Measurements from ENCODE around the gene MSH6. TPM values are rescaled to one million over a fixed set of nuclear protein-coding genes. Genes with fewer than 3 reads are reported as not detected.

Gene MSH6
- total RNA-seq, 1 experiment from 2014 or later, result 98.0 TPM

- Histone ChIP-seq H3K4me3 (ENCODE audit: low read depth in 2 of 2, low read length in 2 of 2) (no peak overlapping the region), H3K36me3 (ENCODE audit: control insufficient read depth, insufficient read depth, low read length) (peaks cover 36% of the 10 kb centered on the region), H3K9me3 (ENCODE audit: control insufficient read depth, insufficient read depth, low read depth, low read length) (no peaks in the 10 kb centered on the region), H3K27ac (ENCODE audit: low read length) (no peak overlapping the region), H3K4me1 (ENCODE audit: control insufficient read depth, insufficient read depth, low read length) (no peaks in the 10 kb centered on the region), H3K27me3 (ENCODE audit: control insufficient read depth, insufficient read depth, low read length) (no peaks in the 10 kb centered on the region)
- no peak for ATAC-seq
- ChIA-PET CTCF (no interaction called here), POLR2A (no interaction called here)
- in situ Hi-C loops (cut with HindIII; ENCODE audit: low pct_unique_long_range_greater_than_20kb, low sequenced_read_pairs) (no loop called here), intact Hi-C loops (cut with micrococcal nuclease; ENCODE audit: unreplicated experiment) (no loop called here)
- DNase-seq (ENCODE audit: low read depth, low spot score), result no peak
- BruUV-seq (replicated peaks), result no TSS peak
- TF ChIP-seq CTCF (IDR thresholded peaks at IDR 0.05), result no peak
- TF ChIP-seq SIN3A (IDR thresholded peaks at IDR 0.05; ENCODE audit: borderline replicate concordance, insufficient read depth, low read depth, low read length), result no peak
- TF ChIP-seq, protein P1, sequence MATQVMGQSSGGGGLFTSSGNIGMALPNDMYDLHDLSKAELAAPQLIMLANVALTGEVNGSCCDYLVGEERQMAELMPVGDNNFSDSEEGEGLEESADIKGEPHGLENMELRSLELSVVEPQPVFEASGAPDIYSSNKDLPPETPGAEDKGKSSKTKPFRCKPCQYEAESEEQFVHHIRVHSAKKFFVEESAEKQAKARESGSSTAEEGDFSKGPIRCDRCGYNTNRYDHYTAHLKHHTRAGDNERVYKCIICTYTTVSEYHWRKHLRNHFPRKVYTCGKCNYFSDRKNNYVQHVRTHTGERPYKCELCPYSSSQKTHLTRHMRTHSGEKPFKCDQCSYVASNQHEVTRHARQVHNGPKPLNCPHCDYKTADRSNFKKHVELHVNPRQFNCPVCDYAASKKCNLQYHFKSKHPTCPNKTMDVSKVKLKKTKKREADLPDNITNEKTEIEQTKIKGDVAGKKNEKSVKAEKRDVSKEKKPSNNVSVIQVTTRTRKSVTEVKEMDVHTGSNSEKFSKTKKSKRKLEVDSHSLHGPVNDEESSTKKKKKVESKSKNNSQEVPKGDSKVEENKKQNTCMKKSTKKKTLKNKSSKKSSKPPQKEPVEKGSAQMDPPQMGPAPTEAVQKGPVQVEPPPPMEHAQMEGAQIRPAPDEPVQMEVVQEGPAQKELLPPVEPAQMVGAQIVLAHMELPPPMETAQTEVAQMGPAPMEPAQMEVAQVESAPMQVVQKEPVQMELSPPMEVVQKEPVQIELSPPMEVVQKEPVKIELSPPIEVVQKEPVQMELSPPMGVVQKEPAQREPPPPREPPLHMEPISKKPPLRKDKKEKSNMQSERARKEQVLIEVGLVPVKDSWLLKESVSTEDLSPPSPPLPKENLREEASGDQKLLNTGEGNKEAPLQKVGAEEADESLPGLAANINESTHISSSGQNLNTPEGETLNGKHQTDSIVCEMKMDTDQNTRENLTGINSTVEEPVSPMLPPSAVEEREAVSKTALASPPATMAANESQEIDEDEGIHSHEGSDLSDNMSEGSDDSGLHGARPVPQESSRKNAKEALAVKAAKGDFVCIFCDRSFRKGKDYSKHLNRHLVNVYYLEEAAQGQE (IDR thresholded peaks at IDR 0.05; ENCODE audit: insufficient read depth in 1 of 2, low read depth in 2 of 2, low read length in 1 of 2), result no peak
Observed at GRCh38 chr2:47833516-47833968, 50.6 kb downstream of the MSH6 start.

GRCh38 chr2:47838249-47838648, 55.3 kb downstream of the MSH6 start:
- CTCF ChIA-PET, result no interaction called here
- Histone ChIP-seq H3K4me3 (ENCODE audit: low read depth in 2 of 2, low read length in 2 of 2) (no peak overlapping the region), H3K9me3 (ENCODE audit: control insufficient read depth, insufficient read depth, low read depth, low read length) (no peaks in the 10 kb centered on the region), H3K36me3 (ENCODE audit: control insufficient read depth, insufficient read depth, low read length) (peaks cover 15% of the 10 kb centered on the region; the same call in 1 of the 2 replicates), H3K27me3 (ENCODE audit: control insufficient read depth, insufficient read depth, low read length) (no peaks in the 10 kb centered on the region), H3K4me1 (ENCODE audit: control insufficient read depth, insufficient read depth, low read length) (no peaks in the 10 kb centered on the region), H3K27ac (ENCODE audit: low read length) (no peak overlapping the region)
- ATAC-seq, result no peak
- no peak for TF ChIP-seq POLR2AphosphoS5 (IDR thresholded peaks at IDR 0.05; ENCODE audit: low read depth, low read length)
- TF ChIP-seq TCF7L2 (IDR thresholded peaks at IDR 0.05; ENCODE audit: low read depth, low read length), result no peak
- TF ChIP-seq CTCF (IDR thresholded peaks at IDR 0.05), result no peak
- TF ChIP-seq SIN3A (IDR thresholded peaks at IDR 0.05; ENCODE audit: borderline replicate concordance, insufficient read depth, low read depth, low read length), result no peak
- TF ChIP-seq, protein P1 (IDR thresholded peaks at IDR 0.05; ENCODE audit: insufficient read depth in 1 of 2, low read depth in 2 of 2, low read length in 1 of 2), result no peak
- intact Hi-C loops (cut with micrococcal nuclease; ENCODE audit: unreplicated experiment) (no loop called here), in situ Hi-C loops (cut with HindIII; ENCODE audit: low pct_unique_long_range_greater_than_20kb, low sequenced_read_pairs) (no loop called here)
- no peak for DNase-seq (ENCODE audit: low read depth, low spot score)
- BruUV-seq (replicated peaks), result no TSS peak
- POLR2A ChIA-PET, result interaction anchor here (0.5 to 0.7 kb wide), 3 partner anchors 11 to 620 kb away, joined by 4 to 10 read pairs (median 5); no protein-coding TSS in a partner anchor
